HepG2 (cell line): ENCODE measurements around the gene JADE2. TPM values are rescaled to one million over a fixed set of nuclear protein-coding genes. Genes with fewer than 3 reads are reported as not detected.

Experiments
- AKNA ChIP-seq: sonication (generic); formaldehyde crosslinking; IDR thresholded peaks from 2 replicates; pipeline ENCODE4 v1.4.0; 2020; ENCODE audit warnings: missing genetic modification reagents, borderline replicate concordance
- ARNT2 ChIP-seq: sonication (generic); formaldehyde crosslinking; IDR thresholded peaks from 2 replicates; pipeline ENCODE4 v1.8.0; 2022; ENCODE audit warnings: mild to moderate bottlenecking, low read depth, missing genetic modification reagents, moderate library complexity
- DR1 ChIP-seq: sonication (generic); formaldehyde crosslinking; IDR thresholded peaks from 2 replicates; pipeline ENCODE4 v1.8.0; 2021; ENCODE audit warnings: mild to moderate bottlenecking, missing genetic modification reagents, inconsistent platforms
- FOXM1 ChIP-seq: sonication (generic); formaldehyde crosslinking; IDR thresholded peaks from 2 replicates; pipeline ENCODE4 v1.5.0; 2020; ENCODE audit warnings: missing genetic modification reagents
- KDM6A ChIP-seq: IDR thresholded peaks from 2 replicates; pipeline ENCODE4 v1.6.1; 2016; ENCODE audit warnings: low read depth
- MAFG ChIP-seq: sonication (generic); formaldehyde crosslinking; IDR thresholded peaks from 2 replicates; pipeline ENCODE4 v1.5.1; 2020; ENCODE audit warnings: mild to moderate bottlenecking, missing genetic modification reagents
- PHF5A ChIP-seq: IDR thresholded peaks from one replicate; pipeline ENCODE4 v1.6.1; 2018; ENCODE audit warnings: low read depth, missing genetic modification reagents; ENCODE audit not compliant: unreplicated experiment
- RBFOX2 ChIP-seq: fragments of 200-400 bp; formaldehyde crosslinking; IDR thresholded peaks from 2 replicates; pipeline ENCODE4 v1.6.1; 2017; ENCODE audit warnings: low read depth, mild to moderate bottlenecking, low read length
- RNF2 ChIP-seq: fragments of 450-650 bp; conservative IDR thresholded peaks from 2 replicates; pipeline ENCODE4 v1.6.1; 2016; ENCODE audit warnings: low read depth
- THAP8 ChIP-seq: sonication (generic); formaldehyde crosslinking; IDR thresholded peaks from 2 replicates; pipeline ENCODE4 v1.5.1; 2020; ENCODE audit warnings: missing genetic modification reagents, mild to moderate bottlenecking, borderline replicate concordance
- U2AF1 ChIP-seq: fragments of 200-400 bp; formaldehyde crosslinking; optimal IDR thresholded peaks from 2 replicates; pipeline ENCODE3; 2017; ENCODE audit warnings: mild to moderate bottlenecking, low read depth, low read length
- ZBTB2 ChIP-seq: sonication (generic); formaldehyde crosslinking; IDR thresholded peaks from 2 replicates; pipeline ENCODE4 v1.8.0; 2022; ENCODE audit warnings: low read depth, missing genetic modification reagents
- ZC3H4 ChIP-seq: sonication (generic); formaldehyde crosslinking; IDR thresholded peaks from 2 replicates; pipeline ENCODE4 v1.4.0; 2020; ENCODE audit warnings: missing genetic modification reagents, borderline replicate concordance
- ZFP36L2 ChIP-seq: sonication (generic); formaldehyde crosslinking; IDR thresholded peaks from 2 replicates; pipeline ENCODE4 v1.4.0; 2020; ENCODE audit warnings: missing genetic modification reagents
- ZMYM4 ChIP-seq: sonication (generic); formaldehyde crosslinking; IDR thresholded peaks from 2 replicates; pipeline ENCODE4 v1.8.1; 2023; ENCODE audit warnings: mild to moderate bottlenecking, missing genetic modification reagents
- ZNF142 ChIP-seq: sonication (generic); formaldehyde crosslinking; IDR thresholded peaks from 2 replicates; pipeline ENCODE4 v1.4.0; 2020; ENCODE audit warnings: missing genetic modification reagents
- polyA plus RNA-seq, 8 experiments: library from polyadenylated mRNA; depleted of rRNA in 3 of 8; stranded (reverse) in 7 of 8; unstranded in 1 of 8; fragments of >200 nt; fragmentation: Illumina TruSeq in 4 of 8; extraction: Trizol in 4 of 8; gene quantifications; 2 replicates each; pipeline versions ENCODE4 v1.2.1 to v1.2.3, GENCODE V29; 2011 to 2016; ENCODE audit warnings: low read depth in 4 of 8, missing spikeins in 1 of 8, mixed read lengths in 1 of 8; ENCODE audit not compliant: insufficient read depth in 1 of 8
- total RNA-seq, 5 experiments: library from RNA; depleted of rRNA; stranded (reverse); fragments of >200 nt; fragmentation: Illumina TruSeq; extraction: Trizol; gene quantifications; 2 replicates each; pipeline ENCODE4 v1.2.3, GENCODE V29; 2016; ENCODE audit warnings: low read depth in 1 of 5

JADE2 gene
- total and polyA plus RNA-seq, 2 of the 13 experiments (the other 11 are each of a cell fraction or from before 2014, with no cell fraction given) = 7.5 to 15.1 TPM

GRCh38 chr5:134524272-134524825 is 1.1 kb upstream of the JADE2 start (continued):
- TF ChIP-seq ZNF142 (CRISPR knock-in tag) (peak; percentile 95), THAP8 (CRISPR knock-in tag) (no peak), RNF2 (no peak), RBFOX2 (peak; percentile 57), AKNA (no peak), ARNT2 (CRISPR knock-in tag) (0 out of 2 replicates have a peak, but pooled peaks have one; percentile 49), ZMYM4 (no peak), KDM6A (CRISPR knock-in tag) (no peak), ZC3H4 (0 out of 2 replicates have a peak, but pooled peaks have one; percentile 11), MAFG (CRISPR knock-in tag) (no peak), U2AF1 (peak; percentile 59), FOXM1 (CRISPR knock-in tag) (no peak), DR1 (CRISPR knock-in tag) (no peak), PHF5A (CRISPR knock-in tag) (no peak), ZBTB2 (peak; percentile 42; the same call in 1 of the 2 replicates), ZFP36L2 (no peak)
